SU-DHL-6 (cell line): Measurements from ENCODE around the gene DAAM2.

ENCODE experiments used
- H2AFZ ChIP-seq: fragments of 200-600 bp; sonication (generic); 2 replicates; pipeline ENCODE4 v1.6.1; 2014; ENCODE audit warnings: low read depth, mild to moderate bottlenecking, moderate library complexity, mixed read lengths, antibody characterized with exemption, low read length; ENCODE audit not compliant: severe bottlenecking
- H3F3A ChIP-seq: fragments of 200-600 bp; shearing (Covaris generic); 2 replicates; pipeline ENCODE4 v1.6.0; 2016; ENCODE audit warnings: antibody characterized with exemption, mild to moderate bottlenecking; ENCODE audit not compliant: insufficient read depth
- H3K27ac ChIP-seq: fragments of 200-600 bp; sonication (generic); 2 replicates; pipeline ENCODE4 v1.5.1; 2016; ENCODE audit warnings: low read depth, mild to moderate bottlenecking, low read length, moderate library complexity, mixed read lengths
- H3K27me3 ChIP-seq: fragments of 200-600 bp; sonication (generic), shearing (Covaris generic); 2 replicates; pipeline ENCODE4 v1.6.0; 2014; ENCODE audit warnings: mild to moderate bottlenecking, low read length
- H3K36me3 ChIP-seq: fragments of 200-600 bp; sonication (generic); 2 replicates; pipeline ENCODE4 v1.6.1; 2014; ENCODE audit warnings: mild to moderate bottlenecking, low read length, mixed read lengths
- H3K4me2 ChIP-seq: fragments of 300-600, 200-600 bp; shearing (Covaris generic), sonication (generic); 2 replicates; pipeline ENCODE4 v1.6.0; 2014; ENCODE audit warnings: low read length, low read depth, mild to moderate bottlenecking; ENCODE audit not compliant: poor library complexity, severe bottlenecking
- H3K4me3 ChIP-seq: fragments of 200-600 bp; sonication (generic); 2 replicates; pipeline ENCODE4 v1.5.1; 2014; ENCODE audit warnings: antibody characterized with exemption, low read length, mild to moderate bottlenecking, mixed read lengths; ENCODE audit not compliant: insufficient read depth, poor library complexity, severe bottlenecking
- H3K79me2 ChIP-seq: fragments of 200-600 bp; sonication (generic); 2 replicates; pipeline ENCODE4 v1.6.1; 2014; ENCODE audit warnings: mild to moderate bottlenecking, low read length, moderate library complexity; ENCODE audit not compliant: insufficient read depth
- H3K9ac ChIP-seq: fragments of 200-600 bp; sonication (generic); 2 replicates; pipeline ENCODE4 v1.7.0; 2014; ENCODE audit warnings: mild to moderate bottlenecking, low read length
- H3K9me2 ChIP-seq: fragments of 200-600 bp; sonication (generic); replicated peaks from 2 replicates; pipeline ENCODE4 v1.6.1; 2014; ENCODE audit warnings: low read length; ENCODE audit not compliant: insufficient read depth
- H3K9me3 ChIP-seq: fragments of 200-600 bp; sonication (generic); 2 replicates; pipeline ENCODE4 v1.6.1; 2014; ENCODE audit warnings: low read length, mixed read lengths; ENCODE audit not compliant: insufficient read depth
- H4K20me1 ChIP-seq: fragments of 200-600 bp; sonication (generic); 2 replicates; pipeline ENCODE4 v1.6.1; 2014; ENCODE audit warnings: low read depth, mild to moderate bottlenecking, antibody characterized with exemption, low read length, moderate library complexity, mixed read lengths
- CTCF ChIP-seq: fragments of 200-600 bp; sonication (generic); IDR thresholded peaks from one replicate; pipeline ENCODE4 v1.5.1; 2017; ENCODE audit warnings: antibody characterized with exemption, mild to moderate bottlenecking, low read length, moderate library complexity; ENCODE audit not compliant: insufficient read depth, poor library complexity, severe bottlenecking
- EZH2phosphoT487 ChIP-seq: fragments of 200-600 bp; sonication (generic), shearing (Covaris generic); conservative IDR thresholded peaks from 2 replicates; pipeline ENCODE4 v1.6.1; 2018; ENCODE audit warnings: mild to moderate bottlenecking, antibody characterized with exemption, low read length, moderate library complexity, mixed read lengths

DAAM2 gene

GRCh38 chr6:39787322-39787721, 4.9 kb upstream of the DAAM2 start:
- no peak overlapping the region for H2AFZ ChIP-seq
- H3K36me3 ChIP-seq, result no peaks in the 10 kb centered on the region
- H3F3A ChIP-seq, result no peaks in the 10 kb centered on the region
- H3K27ac ChIP-seq, result no peak overlapping the region
- H3K27me3 ChIP-seq, result no peaks in the 10 kb centered on the region
- no peaks in the 10 kb centered on the region for H3K9me3 ChIP-seq
- no peaks in the 10 kb centered on the region for H3K79me2 ChIP-seq
- H3K9ac ChIP-seq, result no peak overlapping the region
- no peak for TF ChIP-seq EZH2phosphoT487
- no peak for TF ChIP-seq CTCF
- no peak overlapping the region for H3K4me3 ChIP-seq
- H3K9me2 ChIP-seq, result no peaks in the 10 kb centered on the region
- no peak overlapping the region for H3K4me2 ChIP-seq
- H4K20me1 ChIP-seq, result no peaks in the 10 kb centered on the region

GRCh38 chr6:39790772-39791171, 1.4 kb upstream of the DAAM2 start:
- no peak overlapping the region for H3K27ac ChIP-seq
- no peak overlapping the region for H2AFZ ChIP-seq

GRCh38 chr6:39791311-39791710, 865 bp upstream of the DAAM2 start:
- no peaks in the 10 kb centered on the region for H3K9me3 ChIP-seq
- no peaks in the 10 kb centered on the region for H3K79me2 ChIP-seq
- no peak overlapping the region for H2AFZ ChIP-seq
- no peak overlapping the region for H3K4me3 ChIP-seq
- H3K36me3 ChIP-seq, result no peaks in the 10 kb centered on the region
- H3K4me2 ChIP-seq, result no peak overlapping the region
- no peaks in the 10 kb centered on the region for H3K9me2 ChIP-seq
- no peak overlapping the region for H3K27ac ChIP-seq
- TF ChIP-seq CTCF (no peak), EZH2phosphoT487 (no peak)
- no peaks in the 10 kb centered on the region for H3F3A ChIP-seq
- no peaks in the 10 kb centered on the region for H4K20me1 ChIP-seq
- H3K9ac ChIP-seq, result no peak overlapping the region
- H3K27me3 ChIP-seq, result no peaks in the 10 kb centered on the region

More at GRCh38 chr6:39790772-39791171, 1.4 kb upstream of the DAAM2 start:
- H3K27me3 ChIP-seq, result no peaks in the 10 kb centered on the region
- TF ChIP-seq EZH2phosphoT487 (no peak), CTCF (no peak)
- no peaks in the 10 kb centered on the region for H3K9me2 ChIP-seq
- H3K9me3 ChIP-seq, result no peaks in the 10 kb centered on the region
- no peak overlapping the region for H3K4me3 ChIP-seq
- no peaks in the 10 kb centered on the region for H3K36me3 ChIP-seq
- H3F3A ChIP-seq, result no peaks in the 10 kb centered on the region
- no peaks in the 10 kb centered on the region for H4K20me1 ChIP-seq
- no peaks in the 10 kb centered on the region for H3K79me2 ChIP-seq
- H3K9ac ChIP-seq, result no peak overlapping the region
- H3K4me2 ChIP-seq, result no peak overlapping the region
